ENCODE measurements around the gene CRIM1.

GRCh38 chr2:36555789-36556188 lies 200.2 kb downstream of the CRIM1 start:
- TF ChIP-seq CTCF (IDR thresholded peaks at IDR 0.05) (no peak), POLR2A (IDR thresholded peaks at IDR 0.05) (no peak)
